ENCODE data around the gene PPP1R14C. TPM values are rescaled to one million over a fixed set of nuclear protein-coding genes. Genes with fewer than 3 reads are reported as not detected.

The PPP1R14C gene
- total and polyA plus RNA-seq, 2 experiments from 2014 or later: 1.1 to 1.4 TPM

- Mint-ChIP-seq H3K4me3 (no peak overlapping the region), H3K9me3 (no peaks in the 10 kb centered on the region)
- no peaks in the 10 kb centered on the region for H3K9me2 ChIP-seq (ENCODE audit: insufficient read depth)
Measured at GRCh38 chr6:150213301-150213700, 70.5 kb downstream of the PPP1R14C start.

More at GRCh38 chr6:150213301-150213700, 70.5 kb downstream of the PPP1R14C start:
- H3K36me3 ChIP-seq (ENCODE audit: insufficient read depth): no peaks in the 10 kb centered on the region
- no peak overlapping the region for H2AFZ ChIP-seq
- no peaks in the 10 kb centered on the region for H4K20me1 ChIP-seq (replicated peaks; ENCODE audit: insufficient read depth)
- H3K4me2 ChIP-seq: no peak overlapping the region
- H3F3A ChIP-seq (replicated peaks; ENCODE audit: low read depth): no peaks in the 10 kb centered on the region
- H3K27ac Mint-ChIP-seq: no peak overlapping the region
- DNase-seq (ENCODE audit: low spot score) (no peak), ATAC-seq (no peak)
- H3K27me3 ChIP-seq (ENCODE audit: insufficient read depth): no peaks in the 10 kb centered on the region
- no peaks in the 10 kb centered on the region for H3K4me1 ChIP-seq (ENCODE audit: insufficient read depth)
- H3K4me1 Mint-ChIP-seq: 0 out of 3 replicates have a peak, but pooled peaks cover 4% of the 10 kb centered on the region
- peaks cover 7% of the 10 kb centered on the region for H3K27me3 Mint-ChIP-seq (ENCODE audit: insufficient read depth, low read depth, poor library complexity)
- no peak overlapping the region for H3K27ac ChIP-seq (ENCODE audit: low read depth)
- H3K79me2 ChIP-seq (replicated peaks; ENCODE audit: insufficient read depth): no peaks in the 10 kb centered on the region
- H3K36me3 Mint-ChIP-seq (ENCODE audit: low read depth): no peaks in the 10 kb centered on the region
- H3K4me3 ChIP-seq: no peak overlapping the region
- no peak for TF ChIP-seq CREB1 (CRISPR knock-in tag; IDR thresholded peaks at IDR 0.05; ENCODE audit: low read depth)
- TF ChIP-seq, protein P1, sequence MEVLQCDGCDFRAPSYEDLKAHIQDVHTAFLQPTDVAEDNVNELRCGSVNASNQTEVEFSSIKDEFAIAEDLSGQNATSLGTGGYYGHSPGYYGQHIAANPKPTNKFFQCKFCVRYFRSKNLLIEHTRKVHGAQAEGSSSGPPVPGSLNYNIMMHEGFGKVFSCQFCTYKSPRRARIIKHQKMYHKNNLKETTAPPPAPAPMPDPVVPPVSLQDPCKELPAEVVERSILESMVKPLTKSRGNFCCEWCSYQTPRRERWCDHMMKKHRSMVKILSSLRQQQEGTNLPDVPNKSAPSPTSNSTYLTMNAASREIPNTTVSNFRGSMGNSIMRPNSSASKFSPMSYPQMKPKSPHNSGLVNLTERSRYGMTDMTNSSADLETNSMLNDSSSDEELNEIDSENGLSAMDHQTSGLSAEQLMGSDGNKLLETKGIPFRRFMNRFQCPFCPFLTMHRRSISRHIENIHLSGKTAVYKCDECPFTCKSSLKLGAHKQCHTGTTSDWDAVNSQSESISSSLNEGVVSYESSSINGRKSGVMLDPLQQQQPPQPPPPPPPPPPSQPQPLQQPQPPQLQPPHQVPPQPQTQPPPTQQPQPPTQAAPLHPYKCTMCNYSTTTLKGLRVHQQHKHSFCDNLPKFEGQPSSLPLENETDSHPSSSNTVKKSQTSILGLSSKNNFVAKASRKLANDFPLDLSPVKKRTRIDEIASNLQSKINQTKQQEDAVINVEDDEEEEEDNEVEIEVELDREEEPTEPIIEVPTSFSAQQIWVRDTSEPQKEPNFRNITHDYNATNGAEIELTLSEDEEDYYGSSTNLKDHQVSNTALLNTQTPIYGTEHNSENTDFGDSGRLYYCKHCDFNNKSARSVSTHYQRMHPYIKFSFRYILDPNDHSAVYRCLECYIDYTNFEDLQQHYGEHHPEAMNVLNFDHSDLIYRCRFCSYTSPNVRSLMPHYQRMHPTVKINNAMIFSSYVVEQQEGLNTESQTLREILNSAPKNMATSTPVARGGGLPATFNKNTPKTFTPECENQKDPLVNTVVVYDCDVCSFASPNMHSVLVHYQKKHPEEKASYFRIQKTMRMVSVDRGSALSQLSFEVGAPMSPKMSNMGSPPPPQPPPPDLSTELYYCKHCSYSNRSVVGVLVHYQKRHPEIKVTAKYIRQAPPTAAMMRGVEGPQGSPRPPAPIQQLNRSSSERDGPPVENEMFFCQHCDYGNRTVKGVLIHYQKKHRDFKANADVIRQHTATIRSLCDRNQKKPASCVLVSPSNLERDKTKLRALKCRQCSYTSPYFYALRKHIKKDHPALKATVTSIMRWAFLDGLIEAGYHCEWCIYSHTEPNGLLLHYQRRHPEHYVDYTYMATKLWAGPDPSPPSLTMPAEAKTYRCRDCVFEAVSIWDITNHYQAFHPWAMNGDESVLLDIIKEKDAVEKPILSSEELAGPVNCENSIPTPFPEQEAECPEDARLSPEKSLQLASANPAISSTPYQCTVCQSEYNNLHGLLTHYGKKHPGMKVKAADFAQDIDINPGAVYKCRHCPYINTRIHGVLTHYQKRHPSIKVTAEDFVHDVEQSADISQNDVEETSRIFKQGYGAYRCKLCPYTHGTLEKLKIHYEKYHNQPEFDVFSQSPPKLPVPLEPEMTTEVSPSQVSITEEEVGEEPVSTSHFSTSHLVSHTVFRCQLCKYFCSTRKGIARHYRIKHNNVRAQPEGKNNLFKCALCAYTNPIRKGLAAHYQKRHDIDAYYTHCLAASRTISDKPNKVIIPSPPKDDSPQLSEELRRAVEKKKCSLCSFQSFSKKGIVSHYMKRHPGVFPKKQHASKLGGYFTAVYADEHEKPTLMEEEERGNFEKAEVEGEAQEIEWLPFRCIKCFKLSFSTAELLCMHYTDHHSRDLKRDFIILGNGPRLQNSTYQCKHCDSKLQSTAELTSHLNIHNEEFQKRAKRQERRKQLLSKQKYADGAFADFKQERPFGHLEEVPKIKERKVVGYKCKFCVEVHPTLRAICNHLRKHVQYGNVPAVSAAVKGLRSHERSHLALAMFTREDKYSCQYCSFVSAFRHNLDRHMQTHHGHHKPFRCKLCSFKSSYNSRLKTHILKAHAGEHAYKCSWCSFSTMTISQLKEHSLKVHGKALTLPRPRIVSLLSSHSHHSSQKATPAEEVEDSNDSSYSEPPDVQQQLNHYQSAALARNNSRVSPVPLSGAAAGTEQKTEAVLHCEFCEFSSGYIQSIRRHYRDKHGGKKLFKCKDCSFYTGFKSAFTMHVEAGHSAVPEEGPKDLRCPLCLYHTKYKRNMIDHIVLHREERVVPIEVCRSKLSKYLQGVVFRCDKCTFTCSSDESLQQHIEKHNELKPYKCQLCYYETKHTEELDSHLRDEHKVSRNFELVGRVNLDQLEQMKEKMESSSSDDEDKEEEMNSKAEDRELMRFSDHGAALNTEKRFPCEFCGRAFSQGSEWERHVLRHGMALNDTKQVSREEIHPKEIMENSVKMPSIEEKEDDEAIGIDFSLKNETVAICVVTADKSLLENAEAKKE (CRISPR knock-in tag; IDR thresholded peaks at IDR 0.05): no peak
- no peak for TF ChIP-seq ZNF114 (CRISPR knock-in tag; IDR thresholded peaks at IDR 0.05)
- TF ChIP-seq, protein P2, sequence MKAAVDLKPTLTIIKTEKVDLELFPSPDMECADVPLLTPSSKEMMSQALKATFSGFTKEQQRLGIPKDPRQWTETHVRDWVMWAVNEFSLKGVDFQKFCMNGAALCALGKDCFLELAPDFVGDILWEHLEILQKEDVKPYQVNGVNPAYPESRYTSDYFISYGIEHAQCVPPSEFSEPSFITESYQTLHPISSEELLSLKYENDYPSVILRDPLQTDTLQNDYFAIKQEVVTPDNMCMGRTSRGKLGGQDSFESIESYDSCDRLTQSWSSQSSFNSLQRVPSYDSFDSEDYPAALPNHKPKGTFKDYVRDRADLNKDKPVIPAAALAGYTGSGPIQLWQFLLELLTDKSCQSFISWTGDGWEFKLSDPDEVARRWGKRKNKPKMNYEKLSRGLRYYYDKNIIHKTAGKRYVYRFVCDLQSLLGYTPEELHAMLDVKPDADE (IDR thresholded peaks at IDR 0.05): no peak
- TF ChIP-seq, protein P3, sequence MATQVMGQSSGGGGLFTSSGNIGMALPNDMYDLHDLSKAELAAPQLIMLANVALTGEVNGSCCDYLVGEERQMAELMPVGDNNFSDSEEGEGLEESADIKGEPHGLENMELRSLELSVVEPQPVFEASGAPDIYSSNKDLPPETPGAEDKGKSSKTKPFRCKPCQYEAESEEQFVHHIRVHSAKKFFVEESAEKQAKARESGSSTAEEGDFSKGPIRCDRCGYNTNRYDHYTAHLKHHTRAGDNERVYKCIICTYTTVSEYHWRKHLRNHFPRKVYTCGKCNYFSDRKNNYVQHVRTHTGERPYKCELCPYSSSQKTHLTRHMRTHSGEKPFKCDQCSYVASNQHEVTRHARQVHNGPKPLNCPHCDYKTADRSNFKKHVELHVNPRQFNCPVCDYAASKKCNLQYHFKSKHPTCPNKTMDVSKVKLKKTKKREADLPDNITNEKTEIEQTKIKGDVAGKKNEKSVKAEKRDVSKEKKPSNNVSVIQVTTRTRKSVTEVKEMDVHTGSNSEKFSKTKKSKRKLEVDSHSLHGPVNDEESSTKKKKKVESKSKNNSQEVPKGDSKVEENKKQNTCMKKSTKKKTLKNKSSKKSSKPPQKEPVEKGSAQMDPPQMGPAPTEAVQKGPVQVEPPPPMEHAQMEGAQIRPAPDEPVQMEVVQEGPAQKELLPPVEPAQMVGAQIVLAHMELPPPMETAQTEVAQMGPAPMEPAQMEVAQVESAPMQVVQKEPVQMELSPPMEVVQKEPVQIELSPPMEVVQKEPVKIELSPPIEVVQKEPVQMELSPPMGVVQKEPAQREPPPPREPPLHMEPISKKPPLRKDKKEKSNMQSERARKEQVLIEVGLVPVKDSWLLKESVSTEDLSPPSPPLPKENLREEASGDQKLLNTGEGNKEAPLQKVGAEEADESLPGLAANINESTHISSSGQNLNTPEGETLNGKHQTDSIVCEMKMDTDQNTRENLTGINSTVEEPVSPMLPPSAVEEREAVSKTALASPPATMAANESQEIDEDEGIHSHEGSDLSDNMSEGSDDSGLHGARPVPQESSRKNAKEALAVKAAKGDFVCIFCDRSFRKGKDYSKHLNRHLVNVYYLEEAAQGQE (IDR thresholded peaks at IDR 0.05; ENCODE audit: unreplicated experiment): no peak
- TF ChIP-seq JUNB (IDR thresholded peaks at IDR 0.05; ENCODE audit: unreplicated experiment): no peak
- no peak for TF ChIP-seq EZH2phosphoT487 (IDR thresholded peaks at IDR 0.05; ENCODE audit: unreplicated experiment)
- no peak for TF ChIP-seq STAT1 (IDR thresholded peaks at IDR 0.05; ENCODE audit: unreplicated experiment)
- TF ChIP-seq NANOG (IDR thresholded peaks at IDR 0.05; ENCODE audit: borderline replicate concordance): no peak
- no peak for TF ChIP-seq POLR2AphosphoS5 (IDR thresholded peaks at IDR 0.05; ENCODE audit: low read depth)
- no peak for TF ChIP-seq ZNF331 (CRISPR knock-in tag; IDR thresholded peaks at IDR 0.05; ENCODE audit: low read depth)
- no peak for TF ChIP-seq EZH2 (IDR thresholded peaks at IDR 0.05; ENCODE audit: low read depth, unreplicated experiment)
- TF ChIP-seq, protein P4, sequence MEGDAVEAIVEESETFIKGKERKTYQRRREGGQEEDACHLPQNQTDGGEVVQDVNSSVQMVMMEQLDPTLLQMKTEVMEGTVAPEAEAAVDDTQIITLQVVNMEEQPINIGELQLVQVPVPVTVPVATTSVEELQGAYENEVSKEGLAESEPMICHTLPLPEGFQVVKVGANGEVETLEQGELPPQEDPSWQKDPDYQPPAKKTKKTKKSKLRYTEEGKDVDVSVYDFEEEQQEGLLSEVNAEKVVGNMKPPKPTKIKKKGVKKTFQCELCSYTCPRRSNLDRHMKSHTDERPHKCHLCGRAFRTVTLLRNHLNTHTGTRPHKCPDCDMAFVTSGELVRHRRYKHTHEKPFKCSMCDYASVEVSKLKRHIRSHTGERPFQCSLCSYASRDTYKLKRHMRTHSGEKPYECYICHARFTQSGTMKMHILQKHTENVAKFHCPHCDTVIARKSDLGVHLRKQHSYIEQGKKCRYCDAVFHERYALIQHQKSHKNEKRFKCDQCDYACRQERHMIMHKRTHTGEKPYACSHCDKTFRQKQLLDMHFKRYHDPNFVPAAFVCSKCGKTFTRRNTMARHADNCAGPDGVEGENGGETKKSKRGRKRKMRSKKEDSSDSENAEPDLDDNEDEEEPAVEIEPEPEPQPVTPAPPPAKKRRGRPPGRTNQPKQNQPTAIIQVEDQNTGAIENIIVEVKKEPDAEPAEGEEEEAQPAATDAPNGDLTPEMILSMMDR (conservative IDR thresholded peaks at IDR 0.05; ENCODE audit: low read depth in 2 of 2): no peak
